H9 (cell line): ENCODE data around the gene COL4A4. TPM values are rescaled to one million over a fixed set of nuclear protein-coding genes. Genes with fewer than 3 reads are reported as not detected.

Experiments
- DNase-seq: peaks from one replicate; pipeline ENCODE4 v3.0.0-alpha.2; 2017
- H2AFZ ChIP-seq: one replicate; pipeline ENCODE4 v1.6.1; 2013; ENCODE audit warnings: mild to moderate bottlenecking, low read length, control low read depth, moderate library complexity
- H2AK5ac ChIP-seq: 2 replicates; pipeline ENCODE4 v1.6.1; 2013; ENCODE audit warnings: low read length, control low read depth, mixed read lengths; ENCODE audit not compliant: insufficient read length
- H2BK120ac ChIP-seq: one replicate; pipeline ENCODE4 v1.6.1; 2013; ENCODE audit warnings: low read depth, mild to moderate bottlenecking, low read length, control low read depth, inconsistent platforms; ENCODE audit not compliant: poor library complexity, severe bottlenecking
- H2BK12ac ChIP-seq: 2 replicates; pipeline ENCODE4 v1.6.1; 2013; ENCODE audit warnings: low read length, control low read depth, mixed read lengths, low read depth; ENCODE audit not compliant: insufficient read length
- H2BK15ac ChIP-seq: 2 replicates; pipeline ENCODE4 v1.6.1; 2013; ENCODE audit warnings: low read depth, low read length, control low read depth
- H2BK20ac ChIP-seq: one replicate; pipeline ENCODE4 v1.6.1; 2013; ENCODE audit warnings: low read depth, mild to moderate bottlenecking, low read length, control low read depth, inconsistent platforms; ENCODE audit not compliant: poor library complexity, severe bottlenecking
- H2BK5ac ChIP-seq: 2 replicates; pipeline ENCODE4 v1.6.1; 2013; ENCODE audit warnings: low read length, control low read depth, mixed read lengths; ENCODE audit not compliant: insufficient read length
- H3K14ac ChIP-seq: 2 replicates; pipeline ENCODE4 v1.6.1; 2013; ENCODE audit warnings: low read length, control low read depth; ENCODE audit not compliant: insufficient read depth
- H3K18ac ChIP-seq: 2 replicates; pipeline ENCODE4 v1.6.1; 2013; ENCODE audit warnings: low read depth, mild to moderate bottlenecking, mixed read lengths, low read length, control low read depth; ENCODE audit not compliant: insufficient read length
- H3K23ac ChIP-seq: 2 replicates; pipeline ENCODE4 v1.6.1; 2013; ENCODE audit warnings: low read length, control low read depth, mixed read lengths, low read depth; ENCODE audit not compliant: insufficient read length
- H3K23me2 ChIP-seq: 2 replicates; pipeline ENCODE4 v1.6.1; 2013; ENCODE audit warnings: low read depth, mild to moderate bottlenecking, mixed read lengths, low read length, control low read depth; ENCODE audit not compliant: insufficient read length, poor library complexity, severe bottlenecking
- H3K27ac ChIP-seq: 2 replicates; pipeline ENCODE4 v1.5.1; 2013; ENCODE audit warnings: low read length, control low read depth, mixed read lengths, low read depth; ENCODE audit not compliant: insufficient read length
- H3K27me3 ChIP-seq: 2 replicates; pipeline ENCODE4 v1.6.1; 2013; ENCODE audit warnings: low read length, control low read depth, inconsistent platforms; ENCODE audit not compliant: insufficient read depth
- H3K4ac ChIP-seq: 2 replicates; pipeline ENCODE4 v1.6.1; 2013; ENCODE audit warnings: low read depth, mild to moderate bottlenecking, control low read depth, inconsistent platforms, low read length, moderate library complexity
- H3K4me1 ChIP-seq: 2 replicates; pipeline ENCODE4 v1.6.1; 2013; ENCODE audit warnings: low read length, control low read depth, inconsistent platforms; ENCODE audit not compliant: insufficient read depth
- H3K4me2 ChIP-seq: 2 replicates; pipeline ENCODE4 v1.6.1; 2013; ENCODE audit warnings: low read length, control low read depth, mixed read lengths; ENCODE audit not compliant: insufficient read length, insufficient read depth
- H3K56ac ChIP-seq: 2 replicates; pipeline ENCODE4 v1.6.1; 2013; ENCODE audit warnings: low read depth, mild to moderate bottlenecking, mixed read lengths, low read length, control low read depth; ENCODE audit not compliant: insufficient read length
- H3K79me1 ChIP-seq: 2 replicates; pipeline ENCODE4 v1.6.1; 2013; ENCODE audit warnings: low read depth, mild to moderate bottlenecking, moderate library complexity, low read length, control low read depth, inconsistent platforms; ENCODE audit not compliant: insufficient read depth, poor library complexity, severe bottlenecking
- H3K79me2 ChIP-seq: 2 replicates; pipeline ENCODE4 v1.6.1; 2013; ENCODE audit warnings: low read length, control low read depth, inconsistent platforms; ENCODE audit not compliant: insufficient read depth
- H3K9ac ChIP-seq: 2 replicates; pipeline ENCODE4 v1.6.1; 2013; ENCODE audit warnings: low read length, control low read depth, mixed read lengths; ENCODE audit not compliant: insufficient read length; ENCODE audit errors: extremely low read depth
- H3K9me3 ChIP-seq: one replicate; pipeline ENCODE4 v1.6.1; 2013; ENCODE audit warnings: low read depth, low read length, inconsistent platforms; ENCODE audit not compliant: control insufficient read depth
- H3T11ph ChIP-seq: one replicate; pipeline ENCODE4 v1.6.1; 2013; ENCODE audit warnings: mild to moderate bottlenecking, low read length, control low read depth, inconsistent platforms
- H4K20me1 ChIP-seq: one replicate; pipeline ENCODE4 v1.6.1; 2013; ENCODE audit not compliant: control insufficient read depth, insufficient read length, insufficient read depth
- H4K5ac ChIP-seq: 2 replicates; pipeline ENCODE4 v1.6.1; 2013; ENCODE audit warnings: low read depth, mild to moderate bottlenecking, mixed read lengths, low read length, control low read depth; ENCODE audit not compliant: insufficient read length
- H4K8ac ChIP-seq: replicated peaks from 2 replicates; pipeline ENCODE4 v1.6.1; 2013; ENCODE audit warnings: low read length, control low read depth, mixed read lengths, low read depth; ENCODE audit not compliant: insufficient read length
- H4K91ac ChIP-seq: 2 replicates; pipeline ENCODE4 v1.6.1; 2013; ENCODE audit warnings: low read depth, mild to moderate bottlenecking, moderate library complexity, mixed read lengths, low read length, control low read depth; ENCODE audit not compliant: insufficient read length
- H3K27ac Mint-ChIP-seq, 3 experiments: 2 replicates in 2 of 3; 3 replicates in 1 of 3; pipeline ENCODE4 v1.8.0; 2020 to 2021; ENCODE audit warnings: mixed read lengths in 3 of 3, mild to moderate bottlenecking in 1 of 3, moderate library complexity in 1 of 3
- H3K27me3 Mint-ChIP-seq: 2 replicates; pipeline ENCODE4 v1.8.0; 2021; ENCODE audit warnings: low read depth, mild to moderate bottlenecking, moderate library complexity, mixed read lengths
- H3K36me3 Mint-ChIP-seq, 3 experiments: 2 replicates in 2 of 3; 3 replicates in 1 of 3; pipeline ENCODE4 v1.8.0; 2020 to 2021; ENCODE audit warnings: low read depth in 3 of 3, mixed read lengths in 3 of 3; ENCODE audit not compliant: insufficient read depth in 1 of 3
- H3K4me1 Mint-ChIP-seq, 2 experiments: 2 replicates each; pipeline ENCODE4 v1.8.0; 2020; ENCODE audit warnings: mixed read lengths in 2 of 2
- H3K4me3 Mint-ChIP-seq, 2 experiments: 2 replicates in 1 of 2; 3 replicates in 1 of 2; pipeline ENCODE4 v1.8.0; 2020 to 2021; ENCODE audit warnings: mild to moderate bottlenecking in 2 of 2, mixed read lengths in 2 of 2, moderate library complexity in 1 of 2
- H3K9me3 Mint-ChIP-seq, 2 experiments: 2 replicates in 1 of 2; 3 replicates in 1 of 2; pipeline ENCODE4 v1.8.0; 2020; ENCODE audit warnings: mild to moderate bottlenecking in 2 of 2, mixed read lengths in 2 of 2, moderate library complexity in 1 of 2
- WGBS: extraction: QIAGEN DNeasy Blood & Tissue Kit; methylation state at CpG from one replicate; pipeline ENCODE4 v1.1.7; 2013; ENCODE audit warnings: missing lambda C conversion rate, low lambda C conversion rate, mixed read lengths; ENCODE audit not compliant: insufficient read length; ENCODE audit errors: extremely low coverage; 5-methylcytosine and 5-hydroxymethylcytosine counted together
- total RNA-seq: library from RNA; stranded (reverse); gene quantifications from 2 replicates; pipeline ENCODE4 v1.2.1, GENCODE V29; 2021
- TF ChIP-seq, protein P1 (sequence below): fragments of 200-600 bp; sonication (generic); conservative IDR thresholded peaks from 3 replicates; pipeline ENCODE4 v1.8.0; 2021; ENCODE audit warnings: antibody characterized with exemption, mild to moderate bottlenecking

Gene COL4A4
- total RNA-seq, 1 experiment from 2014 or later, result 0.92 TPM

- Histone ChIP-seq H3K18ac (no peak overlapping the region), H2BK20ac (no peak overlapping the region), H3K9me3 (no peaks in the 10 kb centered on the region), H3K4me1 (no peaks in the 10 kb centered on the region), H4K8ac (no peak overlapping the region), H3K23ac (no peak overlapping the region), H3K9ac (no peak overlapping the region), H2BK120ac (no peak overlapping the region), H3K4ac (no peak overlapping the region), H2BK15ac (no peak overlapping the region), H3T11ph (no peak overlapping the region), H4K91ac (no peak overlapping the region), H4K5ac (no peak overlapping the region), H3K56ac (no peak overlapping the region), H2BK12ac (no peak overlapping the region), H3K79me2 (no peaks in the 10 kb centered on the region), H3K23me2 (no peaks in the 10 kb centered on the region), H4K20me1 (no peaks in the 10 kb centered on the region), H3K79me1 (no peaks in the 10 kb centered on the region), H3K14ac (no peak overlapping the region), H3K4me2 (no peak overlapping the region), H3K27me3 (no peaks in the 10 kb centered on the region), H2AFZ (no peak overlapping the region), H2AK5ac (no peak overlapping the region), H3K27ac (no peak overlapping the region), H2BK5ac (no peak overlapping the region)
- WGBS, result no CpG with 5 or more reads among the region's 2 CpGs
- TF ChIP-seq, protein P1, sequence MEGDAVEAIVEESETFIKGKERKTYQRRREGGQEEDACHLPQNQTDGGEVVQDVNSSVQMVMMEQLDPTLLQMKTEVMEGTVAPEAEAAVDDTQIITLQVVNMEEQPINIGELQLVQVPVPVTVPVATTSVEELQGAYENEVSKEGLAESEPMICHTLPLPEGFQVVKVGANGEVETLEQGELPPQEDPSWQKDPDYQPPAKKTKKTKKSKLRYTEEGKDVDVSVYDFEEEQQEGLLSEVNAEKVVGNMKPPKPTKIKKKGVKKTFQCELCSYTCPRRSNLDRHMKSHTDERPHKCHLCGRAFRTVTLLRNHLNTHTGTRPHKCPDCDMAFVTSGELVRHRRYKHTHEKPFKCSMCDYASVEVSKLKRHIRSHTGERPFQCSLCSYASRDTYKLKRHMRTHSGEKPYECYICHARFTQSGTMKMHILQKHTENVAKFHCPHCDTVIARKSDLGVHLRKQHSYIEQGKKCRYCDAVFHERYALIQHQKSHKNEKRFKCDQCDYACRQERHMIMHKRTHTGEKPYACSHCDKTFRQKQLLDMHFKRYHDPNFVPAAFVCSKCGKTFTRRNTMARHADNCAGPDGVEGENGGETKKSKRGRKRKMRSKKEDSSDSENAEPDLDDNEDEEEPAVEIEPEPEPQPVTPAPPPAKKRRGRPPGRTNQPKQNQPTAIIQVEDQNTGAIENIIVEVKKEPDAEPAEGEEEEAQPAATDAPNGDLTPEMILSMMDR, result no peak
- H3K27me3 Mint-ChIP-seq, result no peaks in the 10 kb centered on the region
- H3K36me3 Mint-ChIP-seq, result no peaks in the 10 kb centered on the region
- peaks cover 7 to 8% of the 10 kb centered on the region in 2 experiments; a peak in 2 of 4 replicates for H3K4me1 Mint-ChIP-seq
- H3K9me3 Mint-ChIP-seq, result no peaks in the 10 kb centered on the region
- H3K27ac Mint-ChIP-seq, result no peak overlapping the region
- DNase-seq, result no peak
- H3K4me3 Mint-ChIP-seq, result no peak overlapping the region
These were observed 138.5 kb downstream of the COL4A4 start for GRCh38 chr2:227025510-227025909.
